ENCODE data around the gene ITPR1.
A peak's percentile ranks its signal among the peaks of the same experiment; 100 is the strongest.

Gene ITPR1

DNA sequence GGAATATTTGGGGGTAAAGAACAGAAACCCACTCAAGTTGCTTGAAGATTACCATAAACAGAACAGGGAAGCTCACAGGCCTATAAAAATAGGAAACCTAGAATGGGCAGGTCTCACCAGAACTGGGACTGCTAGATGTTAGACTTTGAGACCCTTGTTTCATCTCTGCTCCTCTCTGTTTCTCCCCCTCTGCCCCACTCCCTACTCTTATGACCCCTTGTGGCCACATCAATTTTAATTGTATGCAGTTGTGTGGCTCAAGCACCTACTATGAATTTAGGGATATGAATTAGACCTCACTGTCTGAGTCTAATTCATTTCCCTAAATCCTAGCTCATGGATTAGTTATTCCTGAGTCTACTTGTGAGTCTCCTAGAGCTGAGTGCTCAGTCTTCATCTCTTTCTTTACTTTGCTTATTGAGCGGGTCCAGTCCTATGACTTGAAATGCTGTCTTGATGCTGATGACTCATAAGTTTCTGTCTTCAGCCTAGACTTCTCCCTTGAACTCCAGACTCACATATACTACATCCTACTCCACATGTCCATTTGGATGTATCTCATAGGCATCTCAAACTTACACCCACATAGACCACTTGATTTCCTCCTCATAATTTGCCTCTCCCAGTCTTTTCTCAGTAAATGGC is 78.7 kb downstream of the ITPR1 start:
- no peak overlapping the region for H3K4me3 ChIP-seq (ENCODE audit: low read length)
- no peak for TF ChIP-seq ZNF274 (IDR thresholded peaks at IDR 0.05; ENCODE audit: low read depth, low read length)

DNA sequence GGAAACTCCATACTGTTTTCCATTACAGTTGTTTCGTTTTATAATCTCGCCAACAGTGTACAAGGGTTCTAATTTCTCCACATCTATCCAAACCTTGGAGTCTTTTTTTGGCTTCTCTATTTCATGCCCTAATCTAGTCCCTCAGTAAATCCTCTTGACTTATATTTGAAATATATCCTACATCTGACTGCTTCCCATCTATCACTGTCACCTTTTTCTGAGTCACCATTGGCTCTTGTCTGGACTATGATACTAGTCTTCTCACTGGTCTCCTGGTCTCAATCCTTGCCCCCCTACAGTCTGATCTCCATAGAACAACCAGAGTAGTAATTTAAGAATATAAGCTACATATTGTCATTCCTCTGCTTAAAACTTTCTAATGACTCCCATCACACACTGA is 80.0 kb downstream of the ITPR1 start:
- no peak overlapping the region for H3K4me3 ChIP-seq (ENCODE audit: low read length)
- no peak for TF ChIP-seq ZNF274 (IDR thresholded peaks at IDR 0.05; ENCODE audit: low read depth, low read length)

- TF ChIP-seq ZNF274 (IDR thresholded peaks at IDR 0.05; ENCODE audit: low read depth, low read length), result no peak
- H3K4me3 ChIP-seq (ENCODE audit: low read length), result no peak overlapping the region
Measured at GRCh38 chr3:4574426-4574965, 81.3 kb downstream of the ITPR1 start.

DNA sequence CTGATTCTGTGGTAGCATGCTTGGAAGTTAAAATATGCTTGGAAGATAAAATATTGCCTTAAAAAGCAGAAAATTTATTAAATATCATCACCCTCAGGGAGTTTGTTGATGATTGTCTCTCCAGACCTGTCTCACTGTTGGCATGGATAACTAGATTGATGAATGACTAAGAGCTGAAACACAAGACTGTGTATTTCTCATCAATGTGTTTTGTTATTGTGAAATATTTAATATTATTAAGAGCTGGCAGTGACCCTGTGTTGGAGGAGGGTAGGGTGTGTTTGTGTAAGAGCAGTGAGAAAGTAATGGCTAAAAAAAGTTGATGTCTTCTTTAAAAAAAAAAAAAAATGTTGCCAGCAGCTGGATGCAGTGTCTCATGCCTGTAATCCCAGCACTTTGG is 82.2 kb downstream of the ITPR1 start:
- TF ChIP-seq ZNF274 (IDR thresholded peaks at IDR 0.05; ENCODE audit: low read depth, low read length), result no peak
- no peak overlapping the region for H3K4me3 ChIP-seq (ENCODE audit: low read length)

GRCh38 chr3:4577721-4578120 is 84.6 kb downstream of the ITPR1 start:
- TF ChIP-seq ZNF274 (IDR thresholded peaks at IDR 0.05; ENCODE audit: low read depth, low read length), result no peak
- H3K4me3 ChIP-seq (ENCODE audit: low read length), result no peak overlapping the region

DNA sequence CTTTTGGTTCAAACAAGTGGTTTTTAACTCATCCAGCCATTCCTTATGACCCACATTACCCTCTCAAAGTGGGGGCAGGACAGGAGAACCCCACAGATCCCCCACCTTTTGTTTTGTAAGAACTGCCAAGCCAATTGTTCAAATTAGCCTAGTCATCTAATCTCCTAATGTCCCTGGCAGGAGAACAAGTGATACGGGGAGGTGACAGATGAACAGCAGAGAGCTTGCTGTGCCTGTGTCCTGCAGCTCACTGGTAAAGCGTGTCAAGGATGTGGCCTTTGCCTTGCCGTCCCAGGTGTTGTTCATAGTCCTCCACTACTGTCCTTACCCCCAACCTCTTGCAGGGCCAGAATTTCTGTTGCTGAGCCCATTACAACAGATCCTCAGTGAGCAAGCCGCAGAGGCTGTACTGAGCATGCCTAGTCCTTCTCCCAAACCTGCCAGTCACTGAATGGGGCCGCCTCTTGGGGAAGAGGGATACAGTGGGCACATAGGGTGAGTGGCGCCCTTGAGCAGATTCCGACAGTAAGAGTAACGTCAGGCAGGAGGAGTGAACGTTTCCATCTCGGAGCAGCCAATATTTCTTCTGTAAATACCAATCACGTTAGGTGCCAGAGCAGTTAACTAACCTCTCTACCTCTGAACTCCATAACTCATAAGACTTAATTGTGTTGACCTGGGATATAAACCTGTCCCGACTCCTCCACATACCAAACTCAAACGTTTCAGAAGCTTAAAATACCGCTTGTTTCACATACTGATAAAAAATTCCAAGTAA is 87.4 kb downstream of the ITPR1 start:
- no peak overlapping the region for H3K4me3 ChIP-seq (ENCODE audit: low read length)
- TF ChIP-seq ZNF274 (IDR thresholded peaks at IDR 0.05; ENCODE audit: low read depth, low read length), result no peak

DNA sequence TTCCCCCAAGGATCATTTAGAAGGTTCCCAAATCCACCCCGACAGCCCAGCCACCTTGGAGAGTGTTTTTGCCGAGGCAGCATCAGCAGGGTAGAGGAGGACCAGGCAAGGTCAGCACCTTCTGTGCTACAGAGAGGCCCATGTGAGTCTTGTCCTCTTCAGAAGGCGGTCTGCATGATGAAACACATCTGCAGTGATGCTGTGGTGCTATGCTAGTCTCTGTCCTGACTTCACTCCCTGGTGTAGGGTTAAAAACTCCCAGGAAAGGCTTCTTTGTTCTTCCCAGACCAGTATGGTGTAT is 87.9 kb downstream of the ITPR1 start:
- no peak for TF ChIP-seq ZNF274 (IDR thresholded peaks at IDR 0.05; ENCODE audit: low read depth, low read length)
- no peak overlapping the region for H3K4me3 ChIP-seq (ENCODE audit: low read length)

DNA sequence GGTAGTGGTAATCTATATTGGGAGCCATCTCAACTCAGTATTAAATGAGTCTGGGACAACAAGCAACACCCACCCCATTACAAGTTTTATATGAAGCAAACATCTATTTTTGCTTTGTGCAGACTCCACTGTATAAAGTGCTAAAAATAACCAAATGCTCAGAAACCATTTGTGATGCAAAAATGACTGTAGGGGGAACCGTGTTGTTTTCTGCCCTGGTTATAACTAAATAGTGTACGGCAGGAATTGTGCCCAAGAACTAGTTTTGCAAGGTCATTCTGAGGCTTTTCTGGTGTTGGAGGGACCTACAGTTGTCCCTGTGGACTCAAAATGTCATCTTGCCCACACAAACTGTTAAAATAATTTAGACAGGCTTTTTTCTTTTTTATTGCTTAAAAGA is 88.3 kb downstream of the ITPR1 start:
- no peak overlapping the region for H3K4me3 ChIP-seq (ENCODE audit: low read length)
- no peak for TF ChIP-seq ZNF274 (IDR thresholded peaks at IDR 0.05; ENCODE audit: low read depth, low read length)

- no peak for TF ChIP-seq ZNF274 (IDR thresholded peaks at IDR 0.05; ENCODE audit: low read depth, low read length)
Measured at GRCh38 chr3:4581920-4582611, 88.9 kb downstream of the ITPR1 start.

DNA sequence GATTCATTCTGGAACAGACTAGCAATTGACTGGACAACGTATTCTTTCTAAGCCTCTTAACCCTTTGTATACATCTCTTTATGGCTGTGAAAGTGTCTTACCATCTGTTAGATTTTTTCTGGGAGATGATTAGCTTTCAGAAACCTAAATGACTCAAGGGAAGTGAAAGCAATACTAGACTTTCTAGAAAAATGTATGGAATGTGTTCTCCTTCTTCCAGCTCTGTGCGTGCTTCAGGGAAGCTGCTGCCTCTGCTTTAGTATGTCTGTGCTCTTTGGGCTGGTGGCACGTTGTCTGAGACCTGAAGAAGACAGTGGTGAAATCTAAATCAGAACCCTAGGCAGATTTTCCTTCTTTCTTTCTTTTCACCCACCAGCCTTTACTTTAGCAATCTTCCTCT is 89.5 kb downstream of the ITPR1 start:
- TF ChIP-seq ZNF274 (IDR thresholded peaks at IDR 0.05; ENCODE audit: low read depth, low read length), result no peak
- H3K4me3 ChIP-seq (ENCODE audit: low read length), result no peak overlapping the region

More at GRCh38 chr3:4581920-4582611, 88.9 kb downstream of the ITPR1 start:
- H3K4me3 ChIP-seq (ENCODE audit: low read length), result no peak overlapping the region

GRCh38 chr3:4583416-4583815 is 90.3 kb downstream of the ITPR1 start:
- no peak for TF ChIP-seq ZNF274 (IDR thresholded peaks at IDR 0.05; ENCODE audit: low read depth, low read length)
- no peak overlapping the region for H3K4me3 ChIP-seq (ENCODE audit: low read length)

- TF ChIP-seq ZNF274 (IDR thresholded peaks at IDR 0.05; ENCODE audit: low read depth, low read length), result no peak
- H3K4me3 ChIP-seq (ENCODE audit: low read length), result peak overlapping the region; percentile 73; the same call in 1 of the 2 replicates
Measured at GRCh38 chr3:4584456-4585249, 91.5 kb downstream of the ITPR1 start.

DNA sequence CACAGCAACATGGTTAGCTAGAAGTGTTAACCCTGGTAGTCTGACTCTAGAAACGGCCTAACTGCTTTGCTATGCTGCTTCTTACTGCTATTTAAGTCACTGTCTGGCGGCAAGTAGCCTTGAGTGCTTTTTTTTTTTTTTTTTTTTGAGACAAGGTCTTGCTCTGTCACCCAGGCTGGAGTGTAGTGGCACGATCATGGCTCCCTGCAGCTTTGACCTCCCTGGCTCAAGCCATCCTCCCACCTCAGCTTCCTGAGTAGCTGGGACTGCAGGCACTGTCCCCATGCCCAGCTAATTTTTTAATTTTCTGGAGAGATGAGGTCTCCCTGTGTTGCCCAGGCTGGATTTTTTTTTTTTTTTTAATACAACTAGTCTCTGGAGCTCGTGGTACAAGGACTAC is 93.2 kb downstream of the ITPR1 start:
- no peak overlapping the region for H3K4me3 ChIP-seq (ENCODE audit: low read length)
- TF ChIP-seq ZNF274 (IDR thresholded peaks at IDR 0.05; ENCODE audit: low read depth, low read length), result no peak
